PC-3 (cell line): Measurements from ENCODE around the gene ACP4.

Source experiments
- EZH2 ChIP-seq: fragments of 300-600 bp; sonication (generic); IDR thresholded peaks from one replicate; pipeline ENCODE4 v1.6.1; 2017; ENCODE audit warnings: antibody characterized with exemption, mild to moderate bottlenecking, low read length; ENCODE audit not compliant: unreplicated experiment
- EZH2phosphoT487 ChIP-seq: fragments of 300-600 bp; sonication (generic); IDR thresholded peaks from 2 replicates; pipeline ENCODE4 v1.6.1; 2018; ENCODE audit warnings: mild to moderate bottlenecking, antibody characterized with exemption, low read length, borderline replicate concordance
- TF ChIP-seq, protein P1 (sequence below): fragments of 300-600 bp; sonication (generic); conservative IDR thresholded peaks from 2 replicates; pipeline ENCODE4 v1.5.1; 2017; ENCODE audit warnings: antibody characterized with exemption, low read depth, mild to moderate bottlenecking, low read length

DNA sequence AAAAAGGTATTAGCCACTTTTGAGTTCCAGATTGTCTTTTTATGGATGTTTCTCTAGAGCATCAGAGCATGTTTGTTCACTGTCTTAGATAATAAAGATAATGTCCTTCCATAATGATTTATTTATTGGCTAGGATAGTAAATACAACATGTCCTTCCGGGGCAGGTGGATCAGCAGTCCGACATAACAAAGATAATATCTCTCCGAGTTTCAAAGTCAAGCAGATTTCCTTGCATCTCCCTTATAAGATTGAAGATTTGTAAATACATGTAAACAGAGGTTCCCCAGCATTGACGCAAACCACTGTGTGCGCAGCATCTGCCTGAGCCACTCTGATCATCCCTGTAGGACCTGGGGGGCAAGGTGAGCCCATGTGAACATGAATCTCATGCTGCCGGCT, 51.9 kb downstream of the ACP4 start:
- TF ChIP-seq, protein P1, sequence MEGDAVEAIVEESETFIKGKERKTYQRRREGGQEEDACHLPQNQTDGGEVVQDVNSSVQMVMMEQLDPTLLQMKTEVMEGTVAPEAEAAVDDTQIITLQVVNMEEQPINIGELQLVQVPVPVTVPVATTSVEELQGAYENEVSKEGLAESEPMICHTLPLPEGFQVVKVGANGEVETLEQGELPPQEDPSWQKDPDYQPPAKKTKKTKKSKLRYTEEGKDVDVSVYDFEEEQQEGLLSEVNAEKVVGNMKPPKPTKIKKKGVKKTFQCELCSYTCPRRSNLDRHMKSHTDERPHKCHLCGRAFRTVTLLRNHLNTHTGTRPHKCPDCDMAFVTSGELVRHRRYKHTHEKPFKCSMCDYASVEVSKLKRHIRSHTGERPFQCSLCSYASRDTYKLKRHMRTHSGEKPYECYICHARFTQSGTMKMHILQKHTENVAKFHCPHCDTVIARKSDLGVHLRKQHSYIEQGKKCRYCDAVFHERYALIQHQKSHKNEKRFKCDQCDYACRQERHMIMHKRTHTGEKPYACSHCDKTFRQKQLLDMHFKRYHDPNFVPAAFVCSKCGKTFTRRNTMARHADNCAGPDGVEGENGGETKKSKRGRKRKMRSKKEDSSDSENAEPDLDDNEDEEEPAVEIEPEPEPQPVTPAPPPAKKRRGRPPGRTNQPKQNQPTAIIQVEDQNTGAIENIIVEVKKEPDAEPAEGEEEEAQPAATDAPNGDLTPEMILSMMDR: no peak
- TF ChIP-seq EZH2 (no peak), EZH2phosphoT487 (no peak)
